22Rv1 (cell line): ENCODE measurements around the gene TIPIN.

ENCODE experiments used
- CTCF ChIP-seq: fragments of 450-650 bp; IDR thresholded peaks from 2 replicates; pipeline ENCODE4 v1.5.1; 2017; ENCODE audit warnings: mild to moderate bottlenecking
- ZFX ChIP-seq: fragments of 450-650 bp; IDR thresholded peaks from 2 replicates; pipeline ENCODE4 v1.6.1; 2017; ENCODE audit warnings: antibody characterized with exemption, borderline replicate concordance

DNA sequence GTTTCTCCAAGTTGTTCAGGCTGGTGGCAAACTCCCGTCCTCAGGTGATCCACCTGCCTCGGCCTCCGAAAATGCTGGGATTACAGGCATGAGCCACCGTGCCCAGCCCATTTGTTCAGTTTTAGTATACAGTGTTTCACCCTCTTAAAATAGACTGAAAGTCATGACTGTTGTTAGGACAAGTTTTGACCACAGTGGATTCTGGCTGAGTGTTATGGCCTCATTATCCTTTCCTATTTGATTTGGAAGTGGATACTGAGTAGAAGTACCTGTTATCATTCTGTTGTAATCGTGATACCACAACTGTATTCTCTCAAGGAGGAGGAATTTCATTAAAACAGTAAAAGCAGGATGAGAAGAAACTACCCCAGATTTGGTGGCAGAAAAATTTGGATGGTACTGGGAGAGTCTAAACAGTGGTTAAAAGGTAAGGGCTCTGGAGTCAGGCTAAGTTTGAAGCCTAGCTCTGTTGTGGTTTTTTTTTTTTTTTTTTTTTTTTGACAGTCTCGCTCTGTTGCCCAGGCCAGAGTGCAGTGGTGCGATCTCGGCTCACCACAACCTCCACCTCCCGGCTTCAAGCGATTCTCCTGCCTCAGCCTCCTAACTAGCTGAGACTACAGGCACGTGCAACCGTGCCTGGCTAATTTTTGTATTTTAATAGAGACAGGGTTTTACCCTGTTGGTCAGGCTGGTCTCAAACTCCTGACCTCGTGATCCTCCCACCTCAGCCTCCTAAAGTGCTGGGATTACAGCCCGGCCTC lies 32.8 kb upstream of the TIPIN start:
- TF ChIP-seq CTCF, result no peak
- no peak for TF ChIP-seq ZFX
